ENCODE measurements around the gene LBHD2. TPM values are rescaled to one million over a fixed set of nuclear protein-coding genes. Genes with fewer than 3 reads are reported as not detected.
A peak's percentile ranks its signal among the peaks of the same experiment; 100 is the strongest.

Gene LBHD2
- total and polyA plus RNA-seq, 10 of the 15 experiments (the other 5 are each of a cell fraction or from before 2014, with no cell fraction given): not detected

DNA sequence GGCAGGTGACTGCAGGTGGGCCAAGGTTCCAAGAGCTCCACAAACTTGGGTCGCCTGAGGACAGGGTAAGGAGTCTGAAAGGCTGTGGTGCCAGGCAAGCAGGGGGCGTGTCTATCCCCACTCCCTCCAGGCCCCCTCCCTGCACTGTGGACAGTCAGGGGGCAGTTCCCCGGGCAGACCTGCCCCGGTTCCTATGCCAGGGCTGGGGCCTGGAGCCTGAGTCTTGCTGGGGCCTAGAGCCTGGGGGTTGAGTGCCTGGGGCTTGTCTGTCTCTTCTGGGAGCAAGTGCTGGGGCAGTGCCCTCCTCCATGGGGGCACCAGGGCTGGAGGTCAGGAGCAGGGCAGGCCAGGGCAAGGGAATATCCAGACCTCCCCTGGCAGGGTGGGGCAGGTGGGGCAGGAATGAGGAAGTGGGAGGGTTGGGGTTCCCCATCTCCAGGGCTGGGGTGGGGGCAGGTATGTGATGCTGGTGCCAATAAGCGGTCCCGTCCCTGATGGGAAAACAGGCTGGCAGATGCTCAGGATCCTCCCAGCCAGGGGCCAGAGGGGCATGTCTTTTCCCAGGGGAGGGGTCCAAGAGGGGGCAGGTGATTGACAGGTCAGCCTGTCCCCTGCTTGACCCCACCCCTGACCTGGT lies 27.3 kb downstream of the LBHD2 start (continued):
- TF ChIP-seq ASH2L (IDR thresholded peaks at IDR 0.05; ENCODE audit: borderline replicate concordance, low read depth) (no peak), MXI1 (IDR thresholded peaks at IDR 0.05; ENCODE audit: low read depth, low read length) (no peak), PAX8 (IDR thresholded peaks at IDR 0.05) (no peak), EED (IDR thresholded peaks at IDR 0.05; ENCODE audit: low read depth) (peak; percentile 87), POLR2AphosphoS5 (IDR thresholded peaks at IDR 0.05; ENCODE audit: low read length) (no peak), SMARCA5 (IDR thresholded peaks at IDR 0.05) (peak; percentile 10; the same call in 1 of the 2 replicates), PML (IDR thresholded peaks at IDR 0.05; ENCODE audit: low read length) (no peak), ZNF24 (IDR thresholded peaks at IDR 0.05) (no peak), TCF12 (IDR thresholded peaks at IDR 0.05; ENCODE audit: low read depth, low read length) (peak; percentile 69), JUNB (IDR thresholded peaks at IDR 0.05) (no peak), MTA2 (IDR thresholded peaks at IDR 0.05; ENCODE audit: low read depth) (peak; percentile 54), IRF4 (IDR thresholded peaks at IDR 0.05; ENCODE audit: low read depth, low read length) (0 out of 2 replicates have a peak, but pooled peaks have one; percentile 61), TAF1 (IDR thresholded peaks at IDR 0.05; ENCODE audit: borderline replicate concordance, low read depth, low read length) (no peak), RAD51 (IDR thresholded peaks at IDR 0.05) (no peak), CHD2 (IDR thresholded peaks at IDR 0.05; ENCODE audit: borderline replicate concordance, low read depth, low read length) (peak; percentile 35; the same call in 1 of the 2 replicates), SREBF1 (IDR thresholded peaks at IDR 0.05; ENCODE audit: low read length) (no peak), RCOR1 (conservative IDR thresholded peaks at IDR 0.05; ENCODE audit: low read depth, low read length) (no peak), BCL11A (IDR thresholded peaks at IDR 0.05; ENCODE audit: low read depth, low read length) (0 out of 2 replicates have a peak, but pooled peaks have one; percentile 10), TCF7 (IDR thresholded peaks at IDR 0.05; ENCODE audit: borderline replicate concordance) (no peak), BACH1 (IDR thresholded peaks at IDR 0.05; ENCODE audit: borderline replicate concordance) (no peak), POLR2A (IDR thresholded peaks at IDR 0.05; ENCODE audit: low read depth, low read length) (no peak), SP1 (IDR thresholded peaks at IDR 0.05; ENCODE audit: low read depth, low read length) (no peak), WRNIP1 (IDR thresholded peaks at IDR 0.05; ENCODE audit: borderline replicate concordance, low read depth, low read length) (no peak)
- TF ChIP-seq, protein P1, sequence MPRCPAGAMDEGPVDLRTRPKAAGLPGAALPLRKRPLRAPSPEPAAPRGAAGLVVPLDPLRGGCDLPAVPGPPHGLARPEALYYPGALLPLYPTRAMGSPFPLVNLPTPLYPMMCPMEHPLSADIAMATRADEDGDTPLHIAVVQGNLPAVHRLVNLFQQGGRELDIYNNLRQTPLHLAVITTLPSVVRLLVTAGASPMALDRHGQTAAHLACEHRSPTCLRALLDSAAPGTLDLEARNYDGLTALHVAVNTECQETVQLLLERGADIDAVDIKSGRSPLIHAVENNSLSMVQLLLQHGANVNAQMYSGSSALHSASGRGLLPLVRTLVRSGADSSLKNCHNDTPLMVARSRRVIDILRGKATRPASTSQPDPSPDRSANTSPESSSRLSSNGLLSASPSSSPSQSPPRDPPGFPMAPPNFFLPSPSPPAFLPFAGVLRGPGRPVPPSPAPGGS (IDR thresholded peaks at IDR 0.05; ENCODE audit: borderline replicate concordance, insufficient read depth, low read depth, low read length, poor library complexity, severe bottlenecking): no peak
- TF ChIP-seq, protein P2, sequence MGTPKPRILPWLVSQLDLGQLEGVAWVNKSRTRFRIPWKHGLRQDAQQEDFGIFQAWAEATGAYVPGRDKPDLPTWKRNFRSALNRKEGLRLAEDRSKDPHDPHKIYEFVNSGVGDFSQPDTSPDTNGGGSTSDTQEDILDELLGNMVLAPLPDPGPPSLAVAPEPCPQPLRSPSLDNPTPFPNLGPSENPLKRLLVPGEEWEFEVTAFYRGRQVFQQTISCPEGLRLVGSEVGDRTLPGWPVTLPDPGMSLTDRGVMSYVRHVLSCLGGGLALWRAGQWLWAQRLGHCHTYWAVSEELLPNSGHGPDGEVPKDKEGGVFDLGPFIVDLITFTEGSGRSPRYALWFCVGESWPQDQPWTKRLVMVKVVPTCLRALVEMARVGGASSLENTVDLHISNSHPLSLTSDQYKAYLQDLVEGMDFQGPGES (IDR thresholded peaks at IDR 0.05): no peak
- TF ChIP-seq, protein P3, sequence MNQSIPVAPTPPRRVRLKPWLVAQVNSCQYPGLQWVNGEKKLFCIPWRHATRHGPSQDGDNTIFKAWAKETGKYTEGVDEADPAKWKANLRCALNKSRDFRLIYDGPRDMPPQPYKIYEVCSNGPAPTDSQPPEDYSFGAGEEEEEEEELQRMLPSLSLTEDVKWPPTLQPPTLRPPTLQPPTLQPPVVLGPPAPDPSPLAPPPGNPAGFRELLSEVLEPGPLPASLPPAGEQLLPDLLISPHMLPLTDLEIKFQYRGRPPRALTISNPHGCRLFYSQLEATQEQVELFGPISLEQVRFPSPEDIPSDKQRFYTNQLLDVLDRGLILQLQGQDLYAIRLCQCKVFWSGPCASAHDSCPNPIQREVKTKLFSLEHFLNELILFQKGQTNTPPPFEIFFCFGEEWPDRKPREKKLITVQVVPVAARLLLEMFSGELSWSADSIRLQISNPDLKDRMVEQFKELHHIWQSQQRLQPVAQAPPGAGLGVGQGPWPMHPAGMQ (IDR thresholded peaks at IDR 0.05; ENCODE audit: borderline replicate concordance): no peak
- TF ChIP-seq, protein P4, sequence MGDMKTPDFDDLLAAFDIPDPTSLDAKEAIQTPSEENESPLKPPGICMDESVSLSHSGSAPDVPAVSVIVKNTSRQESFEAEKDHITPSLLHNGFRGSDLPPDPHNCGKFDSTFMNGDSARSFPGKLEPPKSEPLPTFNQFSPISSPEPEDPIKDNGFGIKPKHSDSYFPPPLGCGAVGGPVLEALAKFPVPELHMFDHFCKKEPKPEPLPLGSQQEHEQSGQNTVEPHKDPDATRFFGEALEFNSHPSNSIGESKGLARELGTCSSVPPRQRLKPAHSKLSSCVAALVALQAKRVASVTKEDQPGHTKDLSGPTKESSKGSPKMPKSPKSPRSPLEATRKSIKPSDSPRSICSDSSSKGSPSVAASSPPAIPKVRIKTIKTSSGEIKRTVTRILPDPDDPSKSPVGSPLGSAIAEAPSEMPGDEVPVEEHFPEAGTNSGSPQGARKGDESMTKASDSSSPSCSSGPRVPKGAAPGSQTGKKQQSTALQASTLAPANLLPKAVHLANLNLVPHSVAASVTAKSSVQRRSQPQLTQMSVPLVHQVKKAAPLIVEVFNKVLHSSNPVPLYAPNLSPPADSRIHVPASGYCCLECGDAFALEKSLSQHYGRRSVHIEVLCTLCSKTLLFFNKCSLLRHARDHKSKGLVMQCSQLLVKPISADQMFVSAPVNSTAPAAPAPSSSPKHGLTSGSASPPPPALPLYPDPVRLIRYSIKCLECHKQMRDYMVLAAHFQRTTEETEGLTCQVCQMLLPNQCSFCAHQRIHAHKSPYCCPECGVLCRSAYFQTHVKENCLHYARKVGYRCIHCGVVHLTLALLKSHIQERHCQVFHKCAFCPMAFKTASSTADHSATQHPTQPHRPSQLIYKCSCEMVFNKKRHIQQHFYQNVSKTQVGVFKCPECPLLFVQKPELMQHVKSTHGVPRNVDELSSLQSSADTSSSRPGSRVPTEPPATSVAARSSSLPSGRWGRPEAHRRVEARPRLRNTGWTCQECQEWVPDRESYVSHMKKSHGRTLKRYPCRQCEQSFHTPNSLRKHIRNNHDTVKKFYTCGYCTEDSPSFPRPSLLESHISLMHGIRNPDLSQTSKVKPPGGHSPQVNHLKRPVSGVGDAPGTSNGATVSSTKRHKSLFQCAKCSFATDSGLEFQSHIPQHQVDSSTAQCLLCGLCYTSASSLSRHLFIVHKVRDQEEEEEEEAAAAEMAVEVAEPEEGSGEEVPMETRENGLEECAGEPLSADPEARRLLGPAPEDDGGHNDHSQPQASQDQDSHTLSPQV (IDR thresholded peaks at IDR 0.05): no peak
